Keratinocyte (primary cell): ENCODE results near the gene LSM5. TPM values are rescaled to one million over a fixed set of nuclear protein-coding genes. Genes with fewer than 3 reads are reported as not detected.
"Not testable (repeated sequence)": the region's sequence is repeated elsewhere in the genome, so short reads cannot be mapped to it uniquely, and the experiment has no call there.

Source experiments
- DNase-seq: peaks from one replicate; pipeline ENCODE4 v3.0.0-alpha.2; 2011; ENCODE audit warnings: low read depth, missing footprints, low spot score
- FAIRE-seq: peaks from 2 replicates; lab custom pipeline; 2011; peaks lifted over from hg19 to GRCh38; lab: Jason Lieb, UNC
- H2AFZ ChIP-seq: 2 replicates; pipeline ENCODE4 v1.6.0; 2012; ENCODE audit warnings: low read length, control low read depth, inconsistent platforms; ENCODE audit not compliant: control insufficient read depth
- H3K27ac ChIP-seq: 2 replicates; pipeline ENCODE4 v1.5.1; 2011; ENCODE audit warnings: low read length; ENCODE audit not compliant: control insufficient read depth, insufficient read depth
- H3K27me3 ChIP-seq: 3 replicates; pipeline ENCODE4 v1.6.0; 2011; ENCODE audit warnings: low read length; ENCODE audit not compliant: control insufficient read depth, insufficient read depth; ENCODE audit errors: extremely low read depth
- H3K36me3 ChIP-seq, 2 experiments: 2 replicates in 1 of 2; 3 replicates in 1 of 2; pipeline ENCODE4 v1.5.1; 2011; ENCODE audit warnings: low read length in 2 of 2, mild to moderate bottlenecking in 1 of 2; ENCODE audit not compliant: control insufficient read depth in 2 of 2, insufficient read depth in 2 of 2; ENCODE audit errors: extremely low read depth in 1 of 2
- H3K4me1 ChIP-seq: 3 replicates; pipeline ENCODE4 v1.5.1; 2011; ENCODE audit warnings: low read length; ENCODE audit not compliant: control insufficient read depth, insufficient read depth; ENCODE audit errors: extremely low read depth
- H3K4me2 ChIP-seq: 3 replicates; pipeline ENCODE4 v1.6.0; 2011; ENCODE audit warnings: low read depth, low read length; ENCODE audit not compliant: control insufficient read depth, insufficient read depth; ENCODE audit errors: extremely low read depth
- H3K4me3 ChIP-seq, 3 experiments: fragments of 200-600 bp in 1 of 3; sonication (generic) in 1 of 3; 2 replicates in 2 of 3; 3 replicates in 1 of 3; pipeline ENCODE4 v1.5.1; 2011 to 2016; ENCODE audit warnings: low read length in 3 of 3, mild to moderate bottlenecking in 3 of 3, control low read depth in 2 of 3, inconsistent platforms in 1 of 3, low read depth in 1 of 3, mixed read lengths in 1 of 3, mixed run types in 1 of 3, moderate library complexity in 1 of 3; ENCODE audit not compliant: control insufficient read depth in 2 of 3, insufficient read depth in 2 of 3; ENCODE audit errors: extremely low read depth in 1 of 3
- H3K79me2 ChIP-seq: 2 replicates; pipeline ENCODE4 v1.6.0; 2012; ENCODE audit warnings: low read length; ENCODE audit not compliant: control insufficient read depth, insufficient read depth
- H3K9ac ChIP-seq: 3 replicates; pipeline ENCODE4 v1.6.0; 2011; ENCODE audit warnings: low read length; ENCODE audit not compliant: control insufficient read depth, insufficient read depth; ENCODE audit errors: extremely low read depth
- H3K9me1 ChIP-seq: 3 replicates; pipeline ENCODE4 v1.6.0; 2011; ENCODE audit warnings: low read length; ENCODE audit not compliant: control insufficient read depth, insufficient read depth; ENCODE audit errors: extremely low read depth
- H3K9me3 ChIP-seq: 2 replicates; pipeline ENCODE4 v1.5.1; 2012; ENCODE audit warnings: low read depth, low read length; ENCODE audit not compliant: control insufficient read depth
- H4K20me1 ChIP-seq: 3 replicates; pipeline ENCODE4 v1.6.0; 2011; ENCODE audit warnings: low read length; ENCODE audit not compliant: control insufficient read depth, insufficient read depth; ENCODE audit errors: extremely low read depth
- CTCF ChIP-seq, 3 experiments: IDR thresholded peaks in 1 of 3; conservative IDR thresholded peaks in 1 of 3; optimal IDR thresholded peaks in 1 of 3; 2 replicates in 2 of 3; 3 replicates in 1 of 3; pipeline versions ENCODE3 to v1.5.1; 2011; ENCODE audit warnings: low read length in 3 of 3, mild to moderate bottlenecking in 3 of 3, moderate library complexity in 2 of 3, control low read depth in 1 of 3, inconsistent platforms in 1 of 3; ENCODE audit not compliant: insufficient read depth in 2 of 3; ENCODE audit errors: extremely low read depth in 1 of 3
- EZH2 ChIP-seq: IDR thresholded peaks from one replicate; pipeline ENCODE4 v1.6.1; 2012; ENCODE audit warnings: inconsistent platforms, mild to moderate bottlenecking, low read length, moderate library complexity
- dilution Hi-C: fragments of 300-500 bp; cut with MboI; formaldehyde crosslinking; loops from one replicate; pipeline ENCODE4 v1.7.0; 2020; ENCODE audit warnings: low sequenced_read_pairs; ENCODE audit not compliant: extremely low pct_ligation_motif_present
- polyA plus RNA-seq, 5 experiments: library from polyadenylated mRNA; depleted of rRNA in 3 of 5; stranded (reverse) in 3 of 5; stranded (forward) in 1 of 5; unstranded in 1 of 5; fragments of >200 nt; gene quantifications; 1 replicate in 1 of 5; 2 replicates in 3 of 5; 3 replicates in 1 of 5; pipeline versions ENCODE4 v1.2.1 to v1.2.3, GENCODE V29; 2011 to 2012; ENCODE audit warnings: missing spikeins in 2 of 5, low read depth in 1 of 5, low replicate concordance in 1 of 5

The LSM5 gene
- polyA plus RNA-seq, 1 donor (not counting 4 experiments of a cell fraction or from before 2014, with no cell fraction given): 90.2 TPM

DNA sequence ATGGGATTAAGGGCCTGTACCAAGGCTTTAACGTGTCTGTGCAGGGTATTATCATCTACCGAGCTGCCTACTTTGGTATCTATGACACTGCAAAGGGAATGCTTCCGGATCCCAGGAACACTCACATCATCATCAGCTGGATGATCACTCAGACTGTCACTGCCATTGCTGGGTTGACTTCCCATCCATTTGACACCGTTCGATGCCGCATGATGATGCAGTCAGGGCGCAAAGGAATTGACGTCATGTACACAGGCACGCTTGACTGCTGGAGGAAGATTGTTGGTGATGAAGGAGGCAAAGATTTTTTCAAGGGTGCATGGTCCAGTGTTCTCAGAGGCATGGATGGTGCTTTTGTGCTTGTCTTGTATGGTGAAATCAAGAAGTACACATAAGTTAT lies 18.2 kb downstream of the LSM5 start:
- dilution Hi-C loops: no loop called here
- no peak for FAIRE-seq

DNA sequence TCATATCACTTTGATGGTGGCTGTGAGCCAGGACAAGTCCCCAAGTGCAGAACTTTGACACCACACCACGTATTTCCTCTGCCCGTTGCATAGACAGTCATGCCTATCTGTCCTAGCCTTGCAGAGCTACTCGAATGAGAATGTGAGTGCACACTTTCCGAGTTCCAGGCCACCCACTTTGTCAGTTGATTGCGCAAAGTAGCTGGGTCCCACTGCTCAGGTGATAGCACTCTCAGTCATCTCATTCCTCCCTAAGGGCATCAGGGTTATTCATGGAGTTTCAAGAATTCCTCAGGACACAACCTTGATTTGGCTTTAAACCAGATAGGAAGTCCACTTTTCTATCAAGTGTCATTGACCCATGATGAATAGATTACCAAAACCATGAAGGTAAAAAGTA lies 19.3 kb downstream of the LSM5 start:
- Histone ChIP-seq H3K9ac (no peak overlapping the region), H2AFZ (no peak overlapping the region), H3K27ac (no peak overlapping the region), H3K27me3 (no peaks in the 10 kb centered on the region), H3K4me2 (no peak overlapping the region), H3K79me2 (no peaks in the 10 kb centered on the region), H3K36me3 (no peaks in the 10 kb centered on the region), H3K4me1 (peaks cover 21% of the 10 kb centered on the region), H3K4me3 (no peak overlapping the region), H4K20me1 (no peaks in the 10 kb centered on the region), H3K9me3 (no peaks in the 10 kb centered on the region), H3K9me1 (no peaks in the 10 kb centered on the region)
- no peak for DNase-seq
- dilution Hi-C loops: no loop called here
- no peak for FAIRE-seq
- TF ChIP-seq CTCF (optimal IDR thresholded peaks at IDR 0.05 in 1 of 3, IDR thresholded peaks at IDR 0.05 in 1 of 3, conservative IDR thresholded peaks at IDR 0.05 in 1 of 3; ENCODE audit: extremely low read depth in 1 of 3, insufficient read depth in 2 of 3, low read length in 3 of 3) (no peak), EZH2 (no peak)

More for the DNA sequence above, 18.2 kb downstream of the LSM5 start:
- H3K27ac ChIP-seq: no peak overlapping the region
- H3K36me3 ChIP-seq: no peaks in the 10 kb centered on the region
- no peak overlapping the region for H3K4me2 ChIP-seq
- H3K4me3 ChIP-seq: no peak overlapping the region
- H3K9me3 ChIP-seq: no peaks in the 10 kb centered on the region
- H3K9ac ChIP-seq: no peak overlapping the region
- H2AFZ ChIP-seq: no peak overlapping the region
- TF ChIP-seq EZH2 (no peak), CTCF (optimal IDR thresholded peaks at IDR 0.05 in 1 of 3, IDR thresholded peaks at IDR 0.05 in 1 of 3, conservative IDR thresholded peaks at IDR 0.05 in 1 of 3; ENCODE audit: extremely low read depth in 1 of 3, insufficient read depth in 2 of 3, low read length in 3 of 3) (no peak)
- H3K4me1 ChIP-seq: peaks cover 33% of the 10 kb centered on the region
- no peaks in the 10 kb centered on the region for H3K9me1 ChIP-seq
- no peaks in the 10 kb centered on the region for H3K27me3 ChIP-seq
- H4K20me1 ChIP-seq: no peaks in the 10 kb centered on the region
- no peaks in the 10 kb centered on the region for H3K79me2 ChIP-seq
- DNase-seq: no peak

- H3K27ac ChIP-seq, H3K4me3 ChIP-seq, H3K9ac ChIP-seq, H2AFZ ChIP-seq, FAIRE-seq, H3K9me1 ChIP-seq, H3K27me3 ChIP-seq, dilution Hi-C loops, H3K9me3 ChIP-seq, H3K36me3 ChIP-seq, DNase-seq, H4K20me1 ChIP-seq, H3K4me2 ChIP-seq, H3K79me2 ChIP-seq: not testable (repeated sequence)
- peaks cover 14% of the 10 kb centered on the region for H3K4me1 ChIP-seq
Measured at GRCh38 chr7:32470004-32470403, 20.2 kb downstream of the LSM5 start.

DNA sequence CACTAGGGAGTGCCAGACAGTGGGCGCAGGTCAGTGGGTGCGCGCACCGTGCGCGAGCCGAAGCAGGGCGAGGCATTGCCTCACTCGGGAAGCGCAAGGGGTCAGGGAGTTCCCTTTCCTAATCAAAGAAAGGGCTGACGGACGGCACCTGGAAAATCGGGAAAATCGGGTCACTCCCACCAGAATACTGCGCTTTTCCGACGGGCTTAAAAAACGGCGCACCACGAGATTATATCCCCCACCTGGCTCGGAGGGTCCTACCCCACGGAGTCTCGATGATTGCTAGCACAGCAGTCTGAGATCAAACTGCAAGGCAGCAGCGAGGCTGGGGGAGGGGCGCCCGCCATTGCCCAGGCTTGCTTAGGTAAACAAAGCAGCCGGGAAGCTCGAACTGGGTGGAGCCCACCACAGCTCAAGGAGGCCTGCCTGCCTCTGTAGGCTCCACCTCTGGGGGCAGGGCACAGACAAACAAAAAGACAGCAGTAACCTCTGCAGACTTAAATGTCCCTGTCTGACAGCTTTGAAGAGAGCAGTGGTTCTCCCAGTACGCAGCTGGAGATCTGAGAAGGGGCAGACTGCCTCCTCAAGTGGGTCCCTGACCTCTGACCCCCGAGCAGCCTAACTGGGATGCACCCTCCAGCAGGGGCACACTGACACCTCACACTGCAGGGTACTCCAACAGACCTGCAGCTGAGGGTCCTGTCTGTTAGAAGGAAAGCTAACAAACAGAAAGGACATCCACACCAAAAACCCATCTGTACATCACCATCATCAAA lies 25.4 kb downstream of the LSM5 start:
- H3K9ac ChIP-seq, H3K4me2 ChIP-seq, H3K9me1 ChIP-seq, H3K79me2 ChIP-seq, H4K20me1 ChIP-seq, dilution Hi-C loops, H3K4me1 ChIP-seq, H3K36me3 ChIP-seq, H3K4me3 ChIP-seq, H2AFZ ChIP-seq, H3K9me3 ChIP-seq, FAIRE-seq, DNase-seq, H3K27me3 ChIP-seq, H3K27ac ChIP-seq: not testable (repeated sequence)
